Endothelial cell of umbilical vein (primary cell): Measurements from ENCODE around the gene MGAT4A. TPM values are rescaled to one million over a fixed set of nuclear protein-coding genes. Genes with fewer than 3 reads are reported as not detected.

ENCODE experiments used
- BruUV-seq: library from RNA; stranded (reverse); fragments of 400-500 nt; replicated peaks from 2 replicates; lab custom pipeline; 2021; lab: Mats Ljungman, UMichigan
- CTCF ChIA-PET: fragments of 300-600, 350-600 bp; sonication (Branson Sonifier 250); formaldehyde crosslinking; loops from one replicate; lab custom pipeline; 2021; ENCODE audit warnings: antibody characterized with exemption, inconsistent platforms; lab: Charles Lee
- POLR2A ChIA-PET: fragments of 300-600, 350-600 bp; sonication (Branson Sonifier 250); formaldehyde crosslinking; loops from one replicate; lab custom pipeline; 2021; ENCODE audit warnings: antibody characterized with exemption, inconsistent platforms; lab: Charles Lee
- DNase-seq: peaks from one replicate; pipeline ENCODE4 v3.0.0-alpha.2; 2011; ENCODE audit warnings: low read depth, low spot score
- FAIRE-seq: peaks from 2 replicates; lab custom pipeline; 2011; peaks lifted over from hg19 to GRCh38; lab: Jason Lieb, UNC
- H2AFZ ChIP-seq: 2 replicates; pipeline ENCODE4 v1.6.0; 2012; ENCODE audit warnings: low read depth, low read length, control low read depth, inconsistent platforms
- H3K27ac ChIP-seq: 2 replicates; pipeline ENCODE4 v1.5.1; 2011; ENCODE audit warnings: low read depth, mild to moderate bottlenecking, control low read depth, low read length, moderate library complexity; ENCODE audit not compliant: insufficient read depth
- H3K27me3 ChIP-seq, 2 experiments: 2 replicates each; pipeline versions ENCODE4 v1.6.0 to v1.6.1; 2011; ENCODE audit warnings: low read length in 2 of 2, mixed read lengths in 1 of 2; ENCODE audit not compliant: control insufficient read depth in 2 of 2, insufficient read depth in 2 of 2
- H3K36me3 ChIP-seq, 2 experiments: 2 replicates in 1 of 2; 3 replicates in 1 of 2; pipeline ENCODE4 v1.5.1; 2011; ENCODE audit warnings: low read length in 2 of 2, mild to moderate bottlenecking in 1 of 2, moderate library complexity in 1 of 2; ENCODE audit not compliant: control insufficient read depth in 2 of 2, insufficient read depth in 2 of 2; ENCODE audit errors: extremely low read depth in 1 of 2
- H3K4me1 ChIP-seq: 3 replicates; pipeline ENCODE4 v1.5.1; 2011; ENCODE audit warnings: mild to moderate bottlenecking, low read length; ENCODE audit not compliant: control insufficient read depth, insufficient read depth; ENCODE audit errors: extremely low read depth
- H3K4me2 ChIP-seq: 2 replicates; pipeline ENCODE4 v1.6.1; 2011; ENCODE audit warnings: low read length, control low read depth, mixed read lengths; ENCODE audit not compliant: insufficient read depth
- H3K4me3 ChIP-seq, 3 experiments: fragments of 200-600 bp in 1 of 3; sonication (generic), shearing (Covaris generic) in 1 of 3; replicated peaks in 1 of 3; 2 replicates each; pipeline ENCODE4 v1.5.1; 2011 to 2016; ENCODE audit warnings: control low read depth in 3 of 3, low read length in 3 of 3, mild to moderate bottlenecking in 2 of 3, inconsistent platforms in 1 of 3, low read depth in 1 of 3, moderate library complexity in 1 of 3; ENCODE audit not compliant: insufficient read depth in 1 of 3
- H3K79me2 ChIP-seq: 2 replicates; pipeline ENCODE4 v1.6.0; 2012; ENCODE audit warnings: low read length, inconsistent platforms; ENCODE audit not compliant: control insufficient read depth, insufficient read depth
- H3K9ac ChIP-seq: replicated peaks from 2 replicates; pipeline ENCODE3; 2011; ENCODE audit warnings: low read length, control low read depth; ENCODE audit not compliant: insufficient read depth; ENCODE audit errors: extremely low read depth
- H3K9me1 ChIP-seq: replicated peaks from 3 replicates; pipeline ENCODE4 v1.6.0; 2011; ENCODE audit warnings: mild to moderate bottlenecking, low read length; ENCODE audit not compliant: control insufficient read depth, insufficient read depth; ENCODE audit errors: extremely low read depth
- H3K9me3 ChIP-seq: replicated peaks from 2 replicates; pipeline ENCODE4 v1.5.1; 2012; ENCODE audit warnings: low read length, inconsistent platforms; ENCODE audit not compliant: control insufficient read depth, insufficient read depth
- H4K20me1 ChIP-seq: replicated peaks from 2 replicates; pipeline ENCODE3; 2011; ENCODE audit warnings: mild to moderate bottlenecking, low read length; ENCODE audit not compliant: control insufficient read depth, insufficient read depth; ENCODE audit errors: extremely low read depth
- EZH2 ChIP-seq: IDR thresholded peaks from 2 replicates; pipeline ENCODE4 v1.6.1; 2012; ENCODE audit warnings: borderline replicate concordance, low read depth, mild to moderate bottlenecking, moderate library complexity, low read length, inconsistent platforms; ENCODE audit not compliant: severe bottlenecking
- FOS ChIP-seq: IDR thresholded peaks from 2 replicates; pipeline ENCODE4 v1.6.1; 2011; ENCODE audit warnings: mild to moderate bottlenecking, low read length, moderate library complexity, borderline replicate concordance; ENCODE audit not compliant: insufficient read depth
- GATA2 ChIP-seq: IDR thresholded peaks from 2 replicates; pipeline ENCODE4 v1.7.0; 2011; ENCODE audit warnings: low read depth, mild to moderate bottlenecking, moderate library complexity, mixed read lengths, low read length; ENCODE audit not compliant: insufficient read length, insufficient read depth
- JUN ChIP-seq: IDR thresholded peaks from 2 replicates; pipeline ENCODE4 v1.6.1; 2011; ENCODE audit warnings: borderline replicate concordance, low read depth; ENCODE audit not compliant: insufficient read length, insufficient read depth
- MYC ChIP-seq: IDR thresholded peaks from one replicate; pipeline ENCODE4 v1.6.1; 2011; ENCODE audit warnings: mild to moderate bottlenecking, low read depth, low read length
- POLR2A ChIP-seq: IDR thresholded peaks from 2 replicates; pipeline ENCODE4 v1.6.1; 2012; ENCODE audit warnings: low read depth, mild to moderate bottlenecking, control low read depth, low read length
- POLR2AphosphoS5 ChIP-seq: IDR thresholded peaks from 2 replicates; pipeline ENCODE4 v1.6.1; 2012; ENCODE audit warnings: low read depth, mild to moderate bottlenecking, control low read depth, low read length, moderate library complexity; ENCODE audit not compliant: insufficient read depth
- dilution Hi-C: fragments of 300-500 bp; cut with MboI; formaldehyde crosslinking; loops from one replicate; pipeline ENCODE4 v1.15.0; 2019; ENCODE audit warnings: low sequenced_read_pairs; ENCODE audit not compliant: extremely low pct_ligation_motif_present
- intact Hi-C: fragments of 100-400 bp; cut with micrococcal nuclease; formaldehyde crosslinking; loops from one replicate; pipeline ENCODE4 v1.10.0; 2022
- polyA plus RNA-seq, 4 experiments: library from polyadenylated mRNA; depleted of rRNA in 3 of 4; stranded (reverse) in 3 of 4; unstranded in 1 of 4; fragments of >200 nt; gene quantifications; 2 replicates each; pipeline versions ENCODE4 v1.2.1 to v1.2.3, GENCODE V29; 2011 to 2012; ENCODE audit warnings: missing spikeins in 1 of 4
- total RNA-seq: library from RNA; stranded (reverse); gene quantifications from 2 replicates; pipeline ENCODE4 v1.2.3, GENCODE V29; 2021
- TF ChIP-seq, protein P1 (sequence below), 2 donors: IDR thresholded peaks; 1 replicate in 1 of 2; 2 replicates in 1 of 2; pipeline ENCODE4 v1.5.1; 2011; ENCODE audit warnings: low read length in 2 of 2, mild to moderate bottlenecking in 2 of 2, moderate library complexity in 2 of 2, control low read depth in 1 of 2, inconsistent platforms in 1 of 2, low read depth in 1 of 2; ENCODE audit not compliant: insufficient read depth in 1 of 2; ENCODE audit errors: extremely low read depth in 1 of 2
- TF ChIP-seq, protein P2 (sequence below): IDR thresholded peaks from 2 replicates; pipeline ENCODE4 v1.6.1; 2011; ENCODE audit not compliant: insufficient read depth, insufficient read length

The MGAT4A gene
- total and polyA plus RNA-seq, 2 donors (not counting 3 experiments of a cell fraction or from before 2014, with no cell fraction given): 9.2 to 42.2 TPM

DNA sequence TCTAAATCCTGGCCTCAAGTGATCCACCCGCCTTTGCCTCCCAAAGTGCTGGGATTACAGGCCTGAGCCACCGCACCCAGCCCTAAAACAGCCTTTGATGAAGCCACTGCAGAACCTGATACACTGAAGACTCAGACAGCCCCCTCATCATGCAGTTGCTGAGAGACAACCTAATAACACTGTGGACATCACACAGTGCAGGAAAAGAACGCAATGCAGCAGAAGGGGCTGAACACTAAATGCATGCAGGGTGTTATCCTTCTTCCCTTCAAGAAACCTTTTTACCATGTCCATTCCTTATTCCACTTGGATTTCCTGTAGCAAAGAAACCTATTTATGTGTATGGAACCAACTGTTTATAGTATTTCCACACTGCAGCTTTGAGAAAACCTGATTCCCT lies 35.7 kb downstream of the MGAT4A start:
- no TSS peak for BruUV-seq
- intact Hi-C loops: no loop called here
- Histone ChIP-seq H3K4me2 (no peak overlapping the region), H3K4me1 (peaks cover 18% of the 10 kb centered on the region), H2AFZ (no peak overlapping the region), H3K9ac (no peak overlapping the region), H3K36me3 (no peaks in the 10 kb centered on the region), H3K27me3 (no peaks in the 10 kb centered on the region), H3K9me1 (no peaks in the 10 kb centered on the region), H4K20me1 (no peaks in the 10 kb centered on the region), H3K27ac (no peak overlapping the region), H3K79me2 (peaks cover 80% of the 10 kb centered on the region), H3K9me3 (no peaks in the 10 kb centered on the region), H3K4me3 (no peak overlapping the region)
- ChIA-PET POLR2A (no interaction called here), CTCF (interaction anchor here (0.6 to 1.3 kb wide), 3 partner anchors 29 to 35 kb away, joined by 3 to 5 read pairs (median 3); partner anchors contain the start of gene MGAT4A)
- dilution Hi-C loops: no loop called here
- TF ChIP-seq, protein P1, sequence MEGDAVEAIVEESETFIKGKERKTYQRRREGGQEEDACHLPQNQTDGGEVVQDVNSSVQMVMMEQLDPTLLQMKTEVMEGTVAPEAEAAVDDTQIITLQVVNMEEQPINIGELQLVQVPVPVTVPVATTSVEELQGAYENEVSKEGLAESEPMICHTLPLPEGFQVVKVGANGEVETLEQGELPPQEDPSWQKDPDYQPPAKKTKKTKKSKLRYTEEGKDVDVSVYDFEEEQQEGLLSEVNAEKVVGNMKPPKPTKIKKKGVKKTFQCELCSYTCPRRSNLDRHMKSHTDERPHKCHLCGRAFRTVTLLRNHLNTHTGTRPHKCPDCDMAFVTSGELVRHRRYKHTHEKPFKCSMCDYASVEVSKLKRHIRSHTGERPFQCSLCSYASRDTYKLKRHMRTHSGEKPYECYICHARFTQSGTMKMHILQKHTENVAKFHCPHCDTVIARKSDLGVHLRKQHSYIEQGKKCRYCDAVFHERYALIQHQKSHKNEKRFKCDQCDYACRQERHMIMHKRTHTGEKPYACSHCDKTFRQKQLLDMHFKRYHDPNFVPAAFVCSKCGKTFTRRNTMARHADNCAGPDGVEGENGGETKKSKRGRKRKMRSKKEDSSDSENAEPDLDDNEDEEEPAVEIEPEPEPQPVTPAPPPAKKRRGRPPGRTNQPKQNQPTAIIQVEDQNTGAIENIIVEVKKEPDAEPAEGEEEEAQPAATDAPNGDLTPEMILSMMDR (IDR thresholded peaks at IDR 0.05; ENCODE audit: extremely low read depth in 1 of 2, insufficient read depth in 1 of 2, low read depth in 1 of 2, low read length in 2 of 2): no peak
- TF ChIP-seq FOS (no peak), POLR2AphosphoS5 (no peak), JUN (no peak), MYC (no peak), POLR2A (no peak), GATA2 (no peak), EZH2 (no peak)
- TF ChIP-seq, protein P2, sequence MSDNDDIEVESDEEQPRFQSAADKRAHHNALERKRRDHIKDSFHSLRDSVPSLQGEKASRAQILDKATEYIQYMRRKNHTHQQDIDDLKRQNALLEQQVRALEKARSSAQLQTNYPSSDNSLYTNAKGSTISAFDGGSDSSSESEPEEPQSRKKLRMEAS: no peak
- no peak for FAIRE-seq
- DNase-seq: no peak
